DND-41 (cell line): Measurements from ENCODE around the gene TEN1.

Experiments
- EZH2 ChIP-seq: IDR thresholded peaks from 3 replicates; pipeline ENCODE4 v1.6.1; 2012; ENCODE audit warnings: borderline replicate concordance, low read depth, mild to moderate bottlenecking, moderate library complexity, low read length, inconsistent platforms; ENCODE audit not compliant: severe bottlenecking
- TF ChIP-seq, protein P1 (sequence below): IDR thresholded peaks from 2 replicates; pipeline ENCODE4 v1.5.1; 2012; ENCODE audit warnings: borderline replicate concordance, low read length, moderate library complexity, mild to moderate bottlenecking; ENCODE audit not compliant: poor library complexity, severe bottlenecking; ENCODE audit errors: extremely low read depth

DNA sequence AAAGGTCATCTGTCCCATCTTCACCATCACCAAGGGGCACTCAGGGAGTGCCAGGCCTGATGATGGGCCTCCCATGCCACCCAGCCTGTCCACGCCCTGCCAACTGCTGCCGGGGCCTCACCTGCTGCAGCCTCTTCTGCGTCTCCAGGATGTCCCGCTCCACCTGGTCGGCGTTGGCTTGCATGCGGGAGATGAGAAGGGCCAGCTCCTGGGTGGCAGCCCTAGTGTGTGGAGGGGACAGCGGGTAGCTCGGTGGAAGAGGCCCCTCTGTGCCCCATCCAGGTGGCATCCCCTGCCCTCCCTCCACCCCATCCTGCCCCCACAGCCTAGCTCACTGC, 44.8 kb downstream of the TEN1 start:
- TF ChIP-seq, protein P1, sequence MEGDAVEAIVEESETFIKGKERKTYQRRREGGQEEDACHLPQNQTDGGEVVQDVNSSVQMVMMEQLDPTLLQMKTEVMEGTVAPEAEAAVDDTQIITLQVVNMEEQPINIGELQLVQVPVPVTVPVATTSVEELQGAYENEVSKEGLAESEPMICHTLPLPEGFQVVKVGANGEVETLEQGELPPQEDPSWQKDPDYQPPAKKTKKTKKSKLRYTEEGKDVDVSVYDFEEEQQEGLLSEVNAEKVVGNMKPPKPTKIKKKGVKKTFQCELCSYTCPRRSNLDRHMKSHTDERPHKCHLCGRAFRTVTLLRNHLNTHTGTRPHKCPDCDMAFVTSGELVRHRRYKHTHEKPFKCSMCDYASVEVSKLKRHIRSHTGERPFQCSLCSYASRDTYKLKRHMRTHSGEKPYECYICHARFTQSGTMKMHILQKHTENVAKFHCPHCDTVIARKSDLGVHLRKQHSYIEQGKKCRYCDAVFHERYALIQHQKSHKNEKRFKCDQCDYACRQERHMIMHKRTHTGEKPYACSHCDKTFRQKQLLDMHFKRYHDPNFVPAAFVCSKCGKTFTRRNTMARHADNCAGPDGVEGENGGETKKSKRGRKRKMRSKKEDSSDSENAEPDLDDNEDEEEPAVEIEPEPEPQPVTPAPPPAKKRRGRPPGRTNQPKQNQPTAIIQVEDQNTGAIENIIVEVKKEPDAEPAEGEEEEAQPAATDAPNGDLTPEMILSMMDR, result no peak
- no peak for TF ChIP-seq EZH2
